ENCODE measurements around the gene NMNAT2. TPM values are rescaled to one million over a fixed set of nuclear protein-coding genes. Genes with fewer than 3 reads are reported as not detected.

Gene NMNAT2
- total RNA-seq, 1 donor from 2014 or later = 0.52 TPM

- no peak for DNase-seq (ENCODE audit: low read depth)
- TF ChIP-seq CTCF (conservative IDR thresholded peaks at IDR 0.05; ENCODE audit: low read depth, low read length) = no peak
- H3K4me3 ChIP-seq (ENCODE audit: low read depth, low read length) = no peak overlapping the region
Observed at GRCh38 chr1:183423541-183423940, 5.4 kb upstream of the NMNAT2 start.

- TF ChIP-seq CTCF (conservative IDR thresholded peaks at IDR 0.05; ENCODE audit: low read depth, low read length) = no peak
- no peak for DNase-seq (ENCODE audit: low read depth)
- H3K4me3 ChIP-seq (ENCODE audit: low read depth, low read length) = no peak overlapping the region
Observed at GRCh38 chr1:183419399-183419798, 1.2 kb upstream of the NMNAT2 start.

- H3K4me3 ChIP-seq (ENCODE audit: low read depth, low read length) = no peak overlapping the region
- no peak for TF ChIP-seq CTCF (conservative IDR thresholded peaks at IDR 0.05; ENCODE audit: low read depth, low read length)
- no peak for DNase-seq (ENCODE audit: low read depth)
Observed at GRCh38 chr1:183418696-183419095, 516 bp upstream of the NMNAT2 start.

- no peak for DNase-seq (ENCODE audit: low read depth)
- no peak for TF ChIP-seq CTCF (conservative IDR thresholded peaks at IDR 0.05; ENCODE audit: low read depth, low read length)
- peak overlapping the region; percentile 1 for H3K4me3 ChIP-seq (ENCODE audit: low read depth, low read length)
Observed at GRCh38 chr1:183416850-183417771, 1.1 kb downstream of the NMNAT2 start.

GRCh38 chr1:183414365-183414764, 3.8 kb downstream of the NMNAT2 start:
- DNase-seq (ENCODE audit: low read depth) = no peak
- no peak for TF ChIP-seq CTCF (conservative IDR thresholded peaks at IDR 0.05; ENCODE audit: low read depth, low read length)
- no peak overlapping the region for H3K4me3 ChIP-seq (ENCODE audit: low read depth, low read length)

- no peak overlapping the region for H3K4me3 ChIP-seq (ENCODE audit: low read depth, low read length)
- TF ChIP-seq CTCF (conservative IDR thresholded peaks at IDR 0.05; ENCODE audit: low read depth, low read length) = no peak
- no peak for DNase-seq (ENCODE audit: low read depth)
Observed at GRCh38 chr1:183411091-183411490, 7.1 kb downstream of the NMNAT2 start.

- no peak overlapping the region for H3K4me3 ChIP-seq (ENCODE audit: low read depth, low read length)
- no peak for TF ChIP-seq CTCF (conservative IDR thresholded peaks at IDR 0.05; ENCODE audit: low read depth, low read length)
- no peak for DNase-seq (ENCODE audit: low read depth)
Observed at GRCh38 chr1:183407961-183408360, 10.2 kb downstream of the NMNAT2 start.

Data from epithelial cell of proximal tubule (primary cell).